ENCODE measurements around the gene NRK.

- TF ChIP-seq EZH2 (IDR thresholded peaks at IDR 0.05; ENCODE audit: insufficient read depth, poor library complexity, severe bottlenecking) (no peak), EZH2phosphoT487 (IDR thresholded peaks at IDR 0.05; ENCODE audit: insufficient read depth, low read depth) (no peak)
Observed at GRCh38 chrX:105870445-105870844, 48.1 kb downstream of the NRK start.
